Liver (tissue), 3 donors: ENCODE measurements around the gene ZNF541.

Experiments
- CTCF ChIP-seq: fragments of 150-350 bp; IDR thresholded peaks from 2 replicates; pipeline ENCODE4 v1.5.1; 2017; ENCODE audit warnings: improper control_type of control experiment, low read depth, low read length; ENCODE audit not compliant: missing input control
- RAD21 ChIP-seq, 2 donors: IDR thresholded peaks; 2 replicates each; pipeline ENCODE4 v1.6.1; 2016; ENCODE audit warnings: antibody characterized with exemption in 2 of 2, mild to moderate bottlenecking in 2 of 2
- TF ChIP-seq, protein P1 (sequence below): IDR thresholded peaks from 2 replicates; pipeline ENCODE4 v1.6.1; 2016; ENCODE audit warnings: antibody characterized with exemption
- donor health status: healthy.
- donor health status: healthy.

DNA sequence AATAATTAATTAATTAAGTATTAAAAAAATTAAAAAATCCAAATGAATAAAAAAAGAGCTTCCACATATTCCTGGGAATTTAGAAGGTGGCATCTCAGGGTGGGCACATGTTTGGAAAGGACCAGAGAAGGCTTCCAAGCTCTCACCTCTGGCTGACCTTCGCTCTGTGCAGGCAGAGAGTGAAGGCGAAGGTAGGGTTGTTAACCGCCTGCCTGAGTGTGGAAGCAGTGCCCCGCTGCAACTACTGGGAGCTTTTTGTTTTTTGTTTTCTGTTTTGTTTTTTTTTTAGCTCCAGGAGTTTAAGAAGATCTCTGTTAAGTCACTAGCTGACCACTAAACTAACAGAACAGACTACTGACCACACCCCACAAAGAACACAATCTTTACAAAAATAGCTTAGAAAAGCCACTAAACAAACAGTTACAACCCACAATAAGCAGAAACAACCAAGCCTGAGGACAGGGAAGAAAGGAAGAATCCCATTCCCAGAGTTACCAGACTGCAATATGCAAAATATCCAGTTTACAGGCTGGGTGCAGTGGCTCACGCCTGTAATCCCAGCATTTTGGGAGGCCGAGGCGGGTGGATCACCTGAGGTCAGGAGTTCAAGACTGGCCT, 11.4 kb downstream of the ZNF541 start:
- TF ChIP-seq CTCF (no peak), RAD21 (IDR thresholded peaks at IDR 0.05) (no peak)
- TF ChIP-seq, protein P1, sequence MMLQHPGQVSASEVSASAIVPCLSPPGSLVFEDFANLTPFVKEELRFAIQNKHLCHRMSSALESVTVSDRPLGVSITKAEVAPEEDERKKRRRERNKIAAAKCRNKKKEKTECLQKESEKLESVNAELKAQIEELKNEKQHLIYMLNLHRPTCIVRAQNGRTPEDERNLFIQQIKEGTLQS = no peak
